HL-60 (cell line): Measurements from ENCODE around the gene PTTG1IP.

Experiments
- GABPA ChIP-seq: IDR thresholded peaks from 2 replicates; pipeline ENCODE4 v1.6.1; 2012; ENCODE audit warnings: low read depth
- POLR2AphosphoS5 ChIP-seq: IDR thresholded peaks from 2 replicates; pipeline ENCODE4 v1.6.1; 2012; ENCODE audit warnings: low read depth
- TF ChIP-seq, protein P1 (sequence below): IDR thresholded peaks from one replicate; pipeline ENCODE4 v1.5.1; 2011; ENCODE audit warnings: low read length, control low read depth, inconsistent platforms; ENCODE audit not compliant: insufficient read depth

DNA sequence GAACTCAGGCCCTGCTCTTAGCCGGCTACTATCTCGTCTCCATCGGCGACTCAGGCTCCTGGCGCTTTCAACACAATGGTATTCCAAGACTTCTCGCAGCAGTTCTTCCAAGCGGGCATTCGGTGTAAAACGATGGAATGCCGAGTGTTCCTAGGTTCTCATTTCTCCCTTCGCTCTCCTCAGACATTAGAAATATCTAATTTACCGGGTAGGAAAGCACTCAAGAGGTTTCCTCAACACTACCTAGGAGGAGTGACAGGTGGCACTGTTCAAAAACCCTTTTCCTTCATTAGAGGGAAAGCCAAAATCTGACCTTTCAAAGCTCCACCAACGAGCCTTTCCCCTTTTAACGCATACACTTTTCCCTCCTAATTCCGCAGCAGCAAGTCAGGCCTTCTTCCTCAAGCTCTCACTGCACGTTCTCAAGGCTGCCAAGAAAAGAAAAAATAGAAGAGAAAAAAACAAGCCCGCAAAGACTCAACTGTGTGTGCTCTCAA, 72.5 kb downstream of the PTTG1IP start:
- TF ChIP-seq GABPA, result no peak
- TF ChIP-seq, protein P1, sequence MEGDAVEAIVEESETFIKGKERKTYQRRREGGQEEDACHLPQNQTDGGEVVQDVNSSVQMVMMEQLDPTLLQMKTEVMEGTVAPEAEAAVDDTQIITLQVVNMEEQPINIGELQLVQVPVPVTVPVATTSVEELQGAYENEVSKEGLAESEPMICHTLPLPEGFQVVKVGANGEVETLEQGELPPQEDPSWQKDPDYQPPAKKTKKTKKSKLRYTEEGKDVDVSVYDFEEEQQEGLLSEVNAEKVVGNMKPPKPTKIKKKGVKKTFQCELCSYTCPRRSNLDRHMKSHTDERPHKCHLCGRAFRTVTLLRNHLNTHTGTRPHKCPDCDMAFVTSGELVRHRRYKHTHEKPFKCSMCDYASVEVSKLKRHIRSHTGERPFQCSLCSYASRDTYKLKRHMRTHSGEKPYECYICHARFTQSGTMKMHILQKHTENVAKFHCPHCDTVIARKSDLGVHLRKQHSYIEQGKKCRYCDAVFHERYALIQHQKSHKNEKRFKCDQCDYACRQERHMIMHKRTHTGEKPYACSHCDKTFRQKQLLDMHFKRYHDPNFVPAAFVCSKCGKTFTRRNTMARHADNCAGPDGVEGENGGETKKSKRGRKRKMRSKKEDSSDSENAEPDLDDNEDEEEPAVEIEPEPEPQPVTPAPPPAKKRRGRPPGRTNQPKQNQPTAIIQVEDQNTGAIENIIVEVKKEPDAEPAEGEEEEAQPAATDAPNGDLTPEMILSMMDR, result no peak
- no peak for TF ChIP-seq POLR2AphosphoS5
